Ureter (tissue), 1 donor: ENCODE data around the gene SETX. TPM values are rescaled to one million over a fixed set of nuclear protein-coding genes. Genes with fewer than 3 reads are reported as not detected.

Experiments
- DNase-seq: peaks from one replicate; pipeline ENCODE4 v3.0.0-alpha.2; 2020; ENCODE audit warnings: low spot score
- total RNA-seq: library from RNA; stranded (reverse); gene quantifications from one replicate; pipeline ENCODE4 v1.2.4, GENCODE V29; 2023
- donor health status: DM: yes; HTN: yes; CAD: no.

The SETX gene
- total RNA-seq, 1 donor from 2014 or later, result 67.6 TPM

DNA sequence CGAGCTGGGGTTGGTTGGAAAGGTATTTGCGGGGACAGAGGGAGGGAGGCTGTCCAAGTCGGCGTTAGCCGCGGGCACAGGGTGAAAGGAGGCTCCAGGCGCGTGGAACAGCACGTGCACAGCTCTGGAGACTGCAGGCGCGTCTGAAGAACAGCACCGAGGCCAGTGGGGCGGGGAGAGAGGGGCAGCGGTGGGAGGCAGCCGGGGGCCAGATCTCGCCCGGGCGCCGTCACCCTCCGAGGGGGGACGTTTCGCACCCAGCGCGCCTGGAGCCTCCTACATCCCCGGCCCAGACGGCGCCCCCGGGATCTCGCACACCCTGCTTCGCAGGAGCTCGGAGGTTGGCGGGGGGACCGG, 113.3 kb downstream of the SETX start:
- DNase-seq, result no peak

DNA sequence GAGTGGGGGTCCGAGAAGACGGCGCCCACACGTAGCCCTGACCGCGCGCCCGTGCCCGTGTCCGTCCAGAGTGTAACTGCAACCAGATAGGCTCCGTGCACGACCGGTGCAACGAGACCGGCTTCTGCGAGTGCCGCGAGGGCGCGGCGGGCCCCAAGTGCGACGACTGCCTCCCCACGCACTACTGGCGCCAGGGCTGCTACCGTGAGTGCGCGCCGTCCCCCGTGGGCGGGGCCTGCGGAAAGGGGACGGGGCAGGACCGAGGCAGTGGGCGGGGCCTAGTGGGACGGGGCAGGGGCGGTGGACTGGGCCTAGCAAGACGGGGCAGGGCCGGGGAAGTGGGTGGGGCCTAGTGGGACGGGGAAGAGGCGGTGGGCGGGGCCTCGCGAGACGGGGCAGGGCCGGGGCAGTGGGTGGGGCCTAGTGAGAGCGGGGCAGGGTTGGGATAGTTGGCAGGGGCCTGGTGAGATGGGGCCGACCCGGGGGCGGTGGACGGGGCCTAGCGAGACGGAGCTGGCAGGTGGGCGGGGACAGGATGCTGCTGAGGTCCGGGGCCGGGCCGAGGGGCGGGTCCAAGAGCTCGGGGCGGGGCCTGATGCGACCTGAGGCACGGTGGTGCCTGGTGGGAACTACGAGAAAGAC, 113.8 kb downstream of the SETX start:
- peak; percentile 98 for DNase-seq

DNA sequence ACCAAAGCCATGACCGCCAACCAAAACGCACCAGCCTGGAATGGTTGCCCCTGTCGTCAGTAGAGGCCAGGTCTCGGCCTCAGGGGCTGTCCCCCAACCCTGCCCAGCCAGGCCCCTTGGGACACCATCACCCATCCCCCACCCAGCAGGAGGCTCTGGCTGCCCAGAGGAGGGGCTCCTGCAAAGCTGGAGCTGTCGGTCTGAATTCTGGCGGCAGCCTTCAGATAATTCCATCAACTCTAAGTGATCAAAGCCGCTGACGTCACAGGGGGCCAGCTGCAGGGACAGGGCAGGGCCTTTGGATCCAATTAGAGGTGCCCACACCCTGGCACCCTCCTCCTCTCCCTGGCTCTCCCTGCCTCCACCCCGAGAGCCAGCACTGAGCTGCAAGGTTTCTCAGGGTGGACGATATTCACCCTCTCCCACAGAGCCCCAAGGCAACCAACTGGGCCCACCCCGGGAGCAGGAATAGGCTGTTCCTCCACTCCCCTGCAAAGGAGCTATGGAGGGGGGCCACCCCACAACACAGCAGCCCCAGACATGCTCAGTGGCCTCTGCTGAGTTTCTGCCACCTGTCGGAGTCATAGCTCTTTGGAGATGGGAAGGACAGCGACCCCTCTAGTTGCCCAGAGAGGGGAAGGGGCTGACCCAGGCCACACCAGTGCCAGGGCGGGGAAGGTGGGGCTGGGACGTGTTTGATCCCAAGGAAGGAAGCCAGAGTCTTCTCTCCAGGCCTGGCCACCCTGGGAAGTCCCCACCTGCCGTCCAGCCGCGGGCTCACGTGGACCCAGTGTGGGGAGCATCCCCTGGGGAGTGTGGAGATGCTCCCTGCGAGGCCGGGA, 114.6 kb downstream of the SETX start:
- DNase-seq, result no peak

DNA sequence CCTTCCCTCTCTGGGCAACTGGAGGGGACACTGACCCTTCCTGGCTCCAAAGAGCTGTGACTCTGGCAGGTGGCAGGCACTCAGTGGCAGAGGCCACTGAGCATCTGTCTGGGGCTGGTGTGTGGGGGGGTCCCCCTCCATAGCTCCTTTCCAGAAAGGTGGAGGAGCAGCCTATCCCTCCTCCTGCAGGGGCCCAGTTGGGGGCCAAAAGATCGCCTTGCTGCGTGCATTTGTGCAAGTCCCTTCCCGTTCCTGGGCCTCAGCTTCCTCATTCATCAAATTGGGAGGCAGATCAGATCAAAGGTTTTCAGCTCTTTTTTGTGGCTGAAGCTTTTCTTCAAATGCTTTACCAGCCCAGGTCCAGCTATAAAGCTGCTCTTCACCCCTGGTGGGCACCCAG, 115.3 kb downstream of the SETX start:
- DNase-seq, result no peak

DNA sequence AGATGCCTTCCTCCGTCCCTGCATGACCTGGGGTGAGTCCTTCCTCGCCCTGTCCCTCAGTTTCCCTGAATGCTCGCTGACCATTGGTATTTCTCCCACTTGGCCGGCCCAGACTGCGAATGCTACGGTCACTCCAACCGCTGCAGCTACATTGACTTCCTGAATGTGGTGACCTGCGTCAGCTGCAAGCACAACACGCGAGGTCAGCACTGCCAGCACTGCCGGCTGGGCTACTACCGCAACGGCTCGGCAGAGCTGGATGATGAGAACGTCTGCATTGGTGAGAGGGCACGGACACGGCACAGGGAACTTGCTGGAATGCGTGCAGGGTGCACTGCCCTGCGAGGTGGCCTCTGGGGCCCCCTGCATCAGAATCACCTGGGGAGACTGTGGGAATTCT, 115.8 kb downstream of the SETX start:
- DNase-seq, result no peak

DNA sequence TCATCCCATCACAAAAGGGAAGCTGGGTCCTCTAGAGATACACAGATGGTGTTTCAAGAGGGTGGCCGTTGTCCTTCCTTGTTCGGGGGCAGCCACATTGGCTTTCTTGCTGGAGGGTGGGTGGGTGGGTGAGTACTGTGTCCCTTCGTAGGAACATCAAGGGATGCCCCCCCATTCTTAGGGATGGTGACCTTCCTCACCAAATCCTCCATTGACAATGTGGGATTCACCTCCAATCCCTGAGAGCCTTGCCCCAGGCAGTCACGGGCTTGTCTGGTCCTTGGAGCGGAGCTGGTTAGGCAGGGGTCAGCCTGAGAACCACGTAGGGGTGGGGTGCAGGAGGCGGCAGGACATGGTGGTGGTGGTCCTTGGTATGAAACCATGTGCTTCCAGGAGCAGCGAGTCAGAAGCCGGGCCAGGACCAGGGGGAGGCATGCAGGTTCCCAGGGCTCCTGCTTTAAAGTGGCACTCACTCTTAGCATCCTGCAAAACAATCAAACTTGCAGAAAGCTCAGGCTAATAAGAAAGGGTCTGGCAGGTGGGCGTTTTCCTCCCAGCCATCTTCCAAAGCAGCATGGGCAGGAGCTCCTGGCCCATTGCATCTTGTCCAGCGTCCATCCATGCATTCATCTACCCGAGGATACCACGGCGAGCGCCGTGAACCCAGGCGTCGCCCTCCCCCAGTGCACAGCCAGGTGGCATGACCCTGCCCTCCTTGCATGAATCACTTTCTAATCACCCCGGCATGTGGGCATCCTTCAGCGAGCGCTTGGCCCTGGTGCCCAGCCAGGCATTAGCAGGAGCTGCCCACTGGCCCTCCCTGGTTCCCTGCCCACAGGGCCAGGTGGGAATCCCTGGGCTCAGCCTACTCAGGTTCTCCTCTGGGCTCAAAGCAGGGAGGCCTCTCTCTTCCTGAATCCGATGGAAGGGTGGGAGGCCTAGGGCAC, 116.5 kb downstream of the SETX start:
- DNase-seq, result no peak

DNA sequence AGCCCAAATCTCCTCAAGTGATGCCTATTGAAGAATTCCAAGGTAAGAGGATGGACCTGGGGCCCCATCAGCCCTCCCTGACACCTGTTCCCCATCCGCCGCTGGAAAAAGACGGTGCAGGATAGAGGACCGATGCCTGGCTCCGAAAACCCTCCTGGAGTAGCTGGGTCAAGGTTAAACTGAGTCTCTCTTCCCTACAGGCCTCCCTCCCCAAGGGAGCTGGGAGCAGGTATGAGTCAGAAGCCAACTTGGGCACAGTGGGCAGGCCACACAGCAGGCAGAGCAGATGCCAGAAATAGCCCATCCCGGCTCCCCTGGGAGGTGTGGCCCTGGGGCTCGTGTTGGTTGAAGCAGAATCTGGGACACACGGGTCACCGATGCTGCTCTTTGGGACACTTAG, 117.3 kb downstream of the SETX start:
- DNase-seq, result no peak

DNA sequence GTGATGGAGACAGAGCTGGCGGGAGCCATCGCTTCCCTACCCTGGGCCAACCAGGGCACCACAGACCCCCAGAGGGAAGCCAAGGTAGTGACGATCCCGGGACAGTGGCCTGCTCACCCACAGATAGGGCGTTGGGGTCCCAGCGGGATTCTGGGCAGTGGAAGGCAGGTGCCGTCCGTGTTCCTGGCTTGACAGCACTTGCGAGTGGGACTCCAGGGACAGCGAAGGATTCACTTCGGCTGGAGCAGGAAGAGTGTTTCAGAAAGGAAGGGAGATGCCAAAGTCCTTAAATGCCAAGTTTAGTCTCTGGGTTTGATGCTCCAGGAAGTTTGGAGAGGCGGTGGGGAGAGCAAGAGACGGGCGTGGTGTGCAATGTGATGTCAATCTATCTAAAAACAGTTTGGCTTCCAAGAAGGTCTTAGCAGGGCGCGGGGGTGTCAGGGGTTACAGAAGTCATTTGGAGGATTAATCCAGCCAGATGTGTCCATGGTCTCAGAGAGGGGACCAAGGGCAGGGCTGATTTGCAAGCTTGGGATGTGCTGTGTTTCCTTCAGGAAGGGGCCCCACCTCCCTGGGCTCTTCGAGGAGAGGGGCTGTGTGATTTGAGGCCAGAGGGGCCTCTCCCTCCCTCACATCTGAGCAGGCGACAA, 118.0 kb downstream of the SETX start:
- DNase-seq, result no peak

DNA sequence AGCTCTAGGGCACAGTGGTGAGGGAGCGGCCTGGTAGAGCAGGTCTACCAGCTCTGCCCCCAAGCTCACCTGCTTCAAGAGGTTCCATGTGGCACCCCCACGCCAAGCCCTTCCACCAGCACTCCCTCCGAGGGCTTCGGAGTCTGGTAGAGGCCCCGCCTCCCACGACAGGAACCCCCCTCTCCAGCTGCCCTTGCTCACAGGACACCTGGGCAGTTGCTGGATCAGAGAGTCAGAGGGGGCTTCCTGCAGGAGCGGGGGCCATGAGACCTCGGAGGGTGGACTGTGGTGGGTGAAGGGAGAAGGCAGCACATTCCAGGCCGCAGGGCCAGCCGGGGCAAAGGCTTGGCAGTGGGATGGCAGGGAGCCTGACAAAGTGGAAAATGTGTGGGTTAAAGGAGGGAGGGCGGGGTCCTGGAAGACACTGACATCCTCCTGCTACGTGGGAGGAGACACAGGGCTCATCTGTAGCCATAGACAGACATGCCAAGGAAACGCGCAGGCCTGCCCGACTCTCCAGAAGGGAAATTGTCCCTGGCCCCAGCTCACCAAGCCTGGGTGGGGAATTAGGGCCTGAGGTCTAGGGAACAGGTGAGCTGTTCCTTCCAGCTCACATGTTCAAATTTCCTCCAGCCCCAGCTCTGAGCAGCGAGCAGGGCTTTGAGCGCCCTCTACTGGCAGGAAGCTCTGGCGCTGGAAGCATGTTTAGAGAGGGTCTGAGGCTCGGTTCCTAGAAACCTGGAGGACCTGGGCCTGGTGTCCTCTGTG, 118.7 kb downstream of the SETX start:
- DNase-seq, result peak; percentile 72

DNA sequence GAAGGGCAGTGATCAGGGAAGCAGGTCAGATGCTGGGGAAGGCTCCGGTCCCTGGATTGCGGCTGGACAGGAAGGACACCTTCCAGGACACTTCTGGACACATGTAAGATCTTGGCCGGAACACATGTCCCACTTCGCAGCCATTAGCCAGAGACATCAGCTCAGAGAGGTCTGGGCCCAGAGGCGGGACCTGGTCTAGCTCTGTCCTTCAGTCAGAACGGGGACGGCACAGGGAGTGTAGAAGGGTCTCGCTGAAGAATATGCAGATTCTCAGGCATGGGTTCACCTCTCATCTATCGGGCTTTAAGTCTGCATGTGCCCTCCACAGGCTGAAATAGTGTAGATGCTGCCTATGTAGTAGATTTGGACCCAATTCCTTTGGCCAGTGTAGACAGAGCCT, 119.7 kb downstream of the SETX start:
- DNase-seq, result no peak

DNA sequence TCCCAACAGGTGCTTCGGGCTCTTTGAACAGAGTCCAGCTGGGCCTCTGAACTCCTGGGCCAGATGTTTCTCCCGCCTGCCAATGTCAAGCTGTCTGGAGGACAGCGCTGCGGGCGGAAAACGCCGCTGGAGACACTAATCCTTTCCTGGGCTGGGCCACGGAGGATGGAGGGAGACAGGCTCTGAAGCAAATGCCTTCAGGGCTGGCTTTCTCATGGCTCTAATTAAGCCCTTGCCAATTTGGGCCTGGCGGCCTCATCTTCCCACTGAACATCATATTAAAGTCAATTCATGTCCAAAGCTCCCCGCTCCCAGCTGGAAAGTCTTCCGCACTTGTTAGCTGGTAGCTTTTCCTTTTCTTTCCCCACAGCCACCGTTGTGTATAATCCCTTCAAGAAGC, 120.3 kb downstream of the SETX start:
- DNase-seq, result no peak

DNA sequence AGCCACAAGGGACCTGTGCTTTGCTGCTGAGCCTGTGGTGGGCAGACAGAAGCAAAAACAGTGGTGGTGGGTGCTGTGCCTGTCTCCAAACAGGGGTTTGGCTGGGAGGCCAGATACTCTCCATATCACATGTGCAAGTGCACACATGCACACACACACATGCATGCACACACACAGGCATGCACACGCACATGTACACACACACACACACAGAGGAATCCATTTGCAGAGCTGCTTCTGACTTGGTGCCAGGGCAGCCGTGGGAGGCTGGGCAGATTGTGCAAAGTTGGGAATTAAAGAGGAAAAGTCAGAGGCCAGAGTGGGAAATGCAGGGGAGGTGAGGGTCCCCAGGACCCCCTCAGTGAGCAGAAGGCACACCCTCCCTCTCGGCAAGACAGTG, 121.6 kb downstream of the SETX start:
- DNase-seq, result no peak

DNA sequence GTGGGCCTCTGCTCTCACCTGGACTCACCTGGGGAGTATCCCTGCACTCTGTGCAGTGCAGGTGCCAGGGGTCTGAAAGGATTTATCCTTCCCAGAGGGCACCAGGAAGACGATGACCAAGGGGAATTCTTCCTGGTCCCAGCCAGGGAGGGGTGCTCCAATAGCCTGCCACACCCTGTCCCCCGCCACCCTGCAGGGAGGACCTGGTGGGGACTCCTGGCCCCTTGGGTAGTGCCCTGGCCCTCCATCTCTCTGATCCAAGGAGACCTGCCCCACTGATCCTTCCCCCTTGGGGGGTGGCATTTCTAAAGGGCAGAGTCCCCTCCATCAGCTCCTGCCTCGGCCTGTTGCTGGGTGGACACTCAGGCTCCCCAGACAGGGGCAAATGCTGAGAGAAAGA, 122.3 kb downstream of the SETX start:
- no peak for DNase-seq

DNA sequence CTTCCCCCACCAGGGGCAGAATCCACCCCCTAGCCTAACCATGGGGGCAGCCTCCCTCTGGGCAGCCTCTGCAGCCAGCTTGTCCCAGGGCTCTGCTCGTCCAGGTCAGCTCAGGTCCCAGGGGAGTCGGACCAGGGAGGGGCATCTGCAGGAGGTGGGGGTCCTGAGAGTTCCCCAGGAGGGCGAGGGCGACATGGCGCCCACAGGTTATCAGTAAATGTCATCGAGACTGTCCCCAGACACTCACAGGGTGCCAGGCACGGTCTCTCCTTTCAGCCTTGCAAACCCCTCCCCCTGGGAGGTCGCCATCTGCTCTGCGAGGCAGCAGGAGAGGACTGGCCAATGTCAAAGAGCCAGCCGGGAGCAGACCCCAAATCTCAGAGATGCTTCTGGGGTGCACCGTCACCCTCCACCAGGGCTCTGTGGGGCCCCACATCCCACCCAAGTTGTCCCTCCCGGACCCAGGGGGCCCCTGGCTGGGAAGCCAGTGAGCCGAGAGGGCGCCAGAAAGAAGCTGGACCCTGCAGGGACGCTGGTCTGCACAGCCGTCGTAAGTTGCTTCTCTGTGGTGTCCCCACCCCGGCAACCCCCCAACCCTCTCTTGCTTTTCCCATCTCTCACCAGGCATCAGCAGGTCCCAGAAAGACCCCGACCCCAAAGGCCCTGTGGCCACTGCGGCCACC, 123.6 kb downstream of the SETX start:
- no peak for DNase-seq

DNA sequence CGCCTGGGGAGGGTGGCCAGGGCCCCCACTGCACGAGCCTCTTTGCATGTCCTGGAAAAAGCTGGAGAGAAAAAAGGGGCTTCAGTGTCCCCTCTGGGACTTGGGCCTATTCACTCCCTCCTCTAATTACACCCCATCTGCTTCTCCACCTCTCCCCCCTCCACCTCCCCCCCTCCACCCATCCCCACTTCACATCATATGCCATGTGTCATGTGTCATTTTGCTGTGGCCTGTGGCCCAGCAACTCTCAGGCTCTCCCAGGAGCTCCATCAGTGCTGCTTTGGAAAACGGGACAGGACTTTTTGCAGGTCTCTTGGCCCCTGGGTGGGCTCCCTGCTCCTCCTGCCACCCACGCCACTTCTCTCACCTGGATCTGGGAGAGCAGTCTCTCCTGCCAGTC, 124.2 kb downstream of the SETX start:
- no peak for DNase-seq

DNA sequence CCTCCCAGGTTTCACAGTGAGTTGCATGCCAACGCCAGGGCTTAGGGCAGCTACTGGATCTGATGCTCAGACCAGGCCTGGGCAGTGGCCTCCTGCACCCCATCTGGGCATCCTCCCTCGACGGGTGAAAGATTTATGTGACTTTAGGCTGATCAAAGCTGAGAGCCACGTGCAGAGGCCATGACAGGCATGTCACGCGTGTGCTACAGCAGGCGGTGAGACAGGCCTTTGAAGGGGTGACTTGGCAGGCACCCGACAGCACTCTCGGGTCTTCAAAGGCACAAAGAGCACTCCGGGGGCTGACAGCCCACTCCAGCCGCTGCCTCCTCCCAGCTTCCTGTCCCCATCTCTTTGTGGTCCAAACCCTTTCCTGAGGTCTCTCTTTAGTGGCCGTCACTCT, 126.7 kb downstream of the SETX start:
- no peak for DNase-seq

DNA sequence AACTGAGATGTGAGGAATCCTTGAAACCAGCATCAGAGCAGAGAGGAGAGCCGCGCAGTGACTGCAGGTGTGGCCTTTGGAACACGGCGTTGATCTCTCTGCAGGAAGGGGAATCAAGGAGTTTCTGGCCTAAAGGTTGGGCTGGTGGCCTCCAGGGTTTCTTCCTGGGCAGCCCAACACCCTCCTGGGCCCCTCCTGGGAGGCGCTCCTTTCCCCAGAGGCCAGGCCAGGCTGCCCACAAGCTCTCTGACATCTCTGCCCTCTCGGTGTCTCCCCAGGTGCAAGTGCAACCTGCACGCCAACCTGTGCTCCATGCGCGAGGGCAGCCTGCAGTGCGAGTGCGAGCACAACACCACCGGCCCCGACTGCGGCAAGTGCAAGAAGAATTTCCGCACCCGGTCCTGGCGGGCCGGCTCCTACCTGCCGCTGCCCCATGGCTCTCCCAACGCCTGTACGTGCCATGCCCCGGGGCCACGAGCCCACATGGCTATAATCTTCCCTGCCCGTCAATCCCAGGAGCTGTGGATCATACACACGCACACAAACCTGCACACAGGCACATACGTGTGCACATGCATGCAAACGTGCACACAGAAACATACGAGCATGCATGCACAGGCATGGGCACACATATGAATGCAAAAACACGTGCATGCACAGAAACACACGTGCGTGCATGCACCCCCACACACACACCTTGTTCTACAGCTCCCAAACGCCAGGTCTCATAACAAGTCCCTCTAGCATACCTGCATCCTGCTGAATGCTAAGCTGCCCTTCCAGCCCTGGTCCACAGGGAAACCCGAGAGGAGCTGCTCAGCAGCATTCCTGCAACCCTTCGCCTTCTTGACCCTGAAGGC, 128.0 kb downstream of the SETX start:
- no peak for DNase-seq

DNA sequence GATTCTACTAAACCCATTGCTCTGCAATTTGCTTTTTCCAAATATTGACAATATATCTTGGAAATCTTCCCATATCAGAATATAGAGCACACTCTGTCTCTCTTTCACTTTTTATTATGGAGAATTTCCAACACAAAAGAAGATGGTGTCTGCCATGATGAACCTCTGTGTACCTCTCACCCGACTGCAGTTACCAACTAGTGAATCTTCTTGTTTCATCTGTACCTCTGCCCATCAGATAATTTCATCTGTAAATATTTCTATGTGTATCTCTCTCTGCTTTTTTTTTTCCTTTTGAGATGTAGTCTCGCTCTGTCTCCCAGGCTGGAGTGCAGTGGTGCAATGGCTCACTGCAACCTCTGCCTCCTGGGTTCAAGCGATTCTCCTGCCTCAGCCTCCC, 130.1 kb downstream of the SETX start:
- no peak for DNase-seq

DNA sequence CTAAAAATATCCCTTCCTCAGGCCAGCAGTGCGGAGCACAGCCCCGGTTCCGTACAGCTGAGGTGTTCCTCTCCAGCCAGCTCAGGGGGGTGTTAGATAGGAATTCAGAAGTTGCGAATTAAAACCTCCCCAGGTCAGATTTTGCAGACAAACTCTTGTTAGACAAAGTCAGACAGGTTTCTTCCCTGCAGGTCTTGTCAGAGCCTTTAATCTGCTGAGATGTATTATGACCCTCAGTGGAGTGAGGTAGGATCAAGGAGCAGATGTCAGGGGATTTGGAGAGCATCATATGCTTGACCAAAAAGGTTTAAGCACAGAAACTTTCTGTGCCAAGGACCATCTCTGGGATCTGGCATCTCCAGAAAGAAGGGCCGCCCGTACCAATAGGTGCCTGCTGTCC, 132.8 kb downstream of the SETX start:
- DNase-seq, result no peak

DNA sequence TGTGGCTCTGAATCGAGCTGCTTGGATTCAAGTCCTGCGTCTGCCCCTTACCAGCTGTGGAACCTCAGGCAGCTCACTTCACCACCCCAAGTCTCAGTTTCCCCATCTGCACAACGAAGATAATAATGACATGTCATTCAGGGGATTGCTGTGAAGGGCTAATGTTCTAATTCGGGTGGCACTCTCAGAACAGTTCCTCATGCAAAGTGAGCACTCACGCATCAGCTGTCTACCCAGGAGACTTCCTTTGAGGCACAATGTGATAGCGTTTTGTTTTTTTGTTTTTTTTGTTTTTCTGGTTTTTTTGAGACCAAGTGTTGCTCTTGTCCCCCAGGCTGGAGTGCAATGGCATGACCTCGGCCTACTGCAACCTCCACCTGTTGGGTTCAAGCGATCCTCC, 136.6 kb downstream of the SETX start:
- no peak for DNase-seq
